ENCODE results near the gene CLEC12A. TPM values are rescaled to one million over a fixed set of nuclear protein-coding genes. Genes with fewer than 3 reads are reported as not detected.

CLEC12A gene
- total RNA-seq, 1 donor from 2014 or later, result not detected

GRCh38 chr12:9941838-9942237 lies 29.4 kb upstream of the CLEC12A start:
- Mint-ChIP-seq H3K4me3 (no peak overlapping the region), H3K27ac (no peak overlapping the region), H3K27me3 (ENCODE audit: low read depth) (peaks cover 15% of the 10 kb centered on the region), H3K36me3 (no peaks in the 10 kb centered on the region), H3K9me3 (no peaks in the 10 kb centered on the region), H3K4me1 (peaks cover 4% of the 10 kb centered on the region)
- no peak for DNase-seq (ENCODE audit: low spot score in 2 of 2, unreplicated experiment in 2 of 2)
- TF ChIP-seq CTCF (IDR thresholded peaks at IDR 0.05; ENCODE audit: unreplicated experiment), result no peak

- Mint-ChIP-seq H3K27me3 (ENCODE audit: low read depth) (peaks cover 15% of the 10 kb centered on the region), H3K36me3 (no peaks in the 10 kb centered on the region), H3K27ac (no peak overlapping the region), H3K9me3 (no peaks in the 10 kb centered on the region), H3K4me3 (no peak overlapping the region), H3K4me1 (peaks cover 4% of the 10 kb centered on the region)
- DNase-seq (ENCODE audit: low spot score in 2 of 2, unreplicated experiment in 2 of 2), result no peak
- no peak for TF ChIP-seq CTCF (IDR thresholded peaks at IDR 0.05; ENCODE audit: unreplicated experiment)
Observed at GRCh38 chr12:9943240-9943639, 28.0 kb upstream of the CLEC12A start.

GRCh38 chr12:9944391-9944790 lies 26.8 kb upstream of the CLEC12A start:
- Mint-ChIP-seq H3K4me3 (no peak overlapping the region), H3K9me3 (no peaks in the 10 kb centered on the region), H3K36me3 (no peaks in the 10 kb centered on the region), H3K4me1 (peaks cover under 1% of the 10 kb centered on the region), H3K27ac (no peak overlapping the region), H3K27me3 (ENCODE audit: low read depth) (peaks cover 15% of the 10 kb centered on the region)
- TF ChIP-seq CTCF (IDR thresholded peaks at IDR 0.05; ENCODE audit: unreplicated experiment), result no peak
- DNase-seq (ENCODE audit: low spot score in 2 of 2, unreplicated experiment in 2 of 2), result no peak

- TF ChIP-seq CTCF (IDR thresholded peaks at IDR 0.05; ENCODE audit: unreplicated experiment), result no peak
- no peak for DNase-seq (ENCODE audit: low spot score in 2 of 2, unreplicated experiment in 2 of 2)
- Mint-ChIP-seq H3K9me3 (no peaks in the 10 kb centered on the region), H3K27ac (no peak overlapping the region), H3K27me3 (ENCODE audit: low read depth) (peaks cover 9% of the 10 kb centered on the region), H3K4me3 (no peak overlapping the region), H3K36me3 (no peaks in the 10 kb centered on the region), H3K4me1 (no peaks in the 10 kb centered on the region)
Observed at GRCh38 chr12:9947674-9948073, 23.5 kb upstream of the CLEC12A start.

DNA sequence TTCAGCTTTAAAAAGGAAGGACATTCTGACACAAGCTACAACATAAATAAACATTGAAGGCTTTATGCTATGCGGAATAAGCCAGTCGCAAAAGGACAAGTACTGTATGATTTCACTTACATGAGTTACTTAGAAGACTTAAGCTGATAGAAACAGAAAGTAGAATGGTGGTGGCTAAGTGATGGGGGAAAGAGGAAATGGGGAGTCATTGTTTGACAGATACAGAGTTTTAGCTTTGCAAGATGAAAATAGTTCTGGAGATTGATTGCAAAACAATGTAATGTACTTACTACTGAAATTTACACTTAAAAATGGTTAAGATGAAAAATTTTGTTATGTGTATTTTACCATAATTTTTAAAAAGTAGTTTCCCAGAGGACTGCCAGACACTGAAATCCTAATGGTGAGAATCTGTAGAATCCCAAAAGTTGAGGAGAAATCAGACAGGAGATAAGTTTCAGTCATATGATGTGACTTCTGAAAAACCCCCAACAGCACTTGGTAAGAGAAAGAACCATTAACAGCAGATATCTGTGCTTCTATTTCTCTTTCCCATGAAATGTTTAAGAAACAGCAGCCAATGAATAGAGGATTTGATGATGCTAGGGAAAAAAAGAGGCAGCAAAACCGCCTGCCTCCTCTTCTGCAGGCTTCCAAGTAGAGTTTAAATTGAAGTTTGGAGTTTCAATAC lies 22.5 kb upstream of the CLEC12A start:
- Mint-ChIP-seq H3K27me3 (ENCODE audit: low read depth) (no peaks in the 10 kb centered on the region), H3K27ac (no peak overlapping the region), H3K36me3 (no peaks in the 10 kb centered on the region), H3K9me3 (no peaks in the 10 kb centered on the region), H3K4me1 (no peaks in the 10 kb centered on the region), H3K4me3 (no peak overlapping the region)
- no peak for DNase-seq (ENCODE audit: low spot score in 2 of 2, unreplicated experiment in 2 of 2)
- no peak for TF ChIP-seq CTCF (IDR thresholded peaks at IDR 0.05; ENCODE audit: unreplicated experiment)
